MM.1S (cell line): Measurements from ENCODE around the gene KLK2.

ENCODE experiments used
- EZH2 ChIP-seq: fragments of 300-600 bp; sonication (generic); optimal IDR thresholded peaks from 2 replicates; pipeline ENCODE3; 2017; ENCODE audit warnings: low read depth, mild to moderate bottlenecking, antibody characterized with exemption, low read length, mixed read lengths
- TF ChIP-seq, protein P1 (sequence below): fragments of 300-600 bp; sonication (generic); IDR thresholded peaks from 2 replicates; pipeline ENCODE4 v1.5.1; 2016; ENCODE audit warnings: antibody characterized with exemption, low read length, mixed read lengths

DNA sequence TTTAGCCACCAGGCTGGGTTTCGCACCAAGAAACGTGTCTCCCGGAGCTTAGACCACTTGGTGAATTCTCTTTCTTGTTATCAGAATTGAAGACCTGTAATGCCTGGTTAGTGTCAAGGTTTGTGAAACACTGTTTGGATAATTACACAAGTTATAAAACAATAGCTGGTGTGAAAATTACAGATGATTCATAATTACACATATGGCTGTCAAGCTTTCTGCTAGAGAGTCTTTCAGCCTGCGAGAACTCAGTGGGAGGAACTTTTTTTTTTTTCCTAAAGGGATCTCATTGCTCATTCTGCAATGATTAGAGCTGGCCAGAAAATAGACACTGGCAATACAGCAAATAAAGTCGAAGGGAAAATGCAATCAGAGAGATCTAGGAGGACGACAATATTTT, 51.3 kb downstream of the KLK2 start:
- no peak for TF ChIP-seq EZH2
- TF ChIP-seq, protein P1, sequence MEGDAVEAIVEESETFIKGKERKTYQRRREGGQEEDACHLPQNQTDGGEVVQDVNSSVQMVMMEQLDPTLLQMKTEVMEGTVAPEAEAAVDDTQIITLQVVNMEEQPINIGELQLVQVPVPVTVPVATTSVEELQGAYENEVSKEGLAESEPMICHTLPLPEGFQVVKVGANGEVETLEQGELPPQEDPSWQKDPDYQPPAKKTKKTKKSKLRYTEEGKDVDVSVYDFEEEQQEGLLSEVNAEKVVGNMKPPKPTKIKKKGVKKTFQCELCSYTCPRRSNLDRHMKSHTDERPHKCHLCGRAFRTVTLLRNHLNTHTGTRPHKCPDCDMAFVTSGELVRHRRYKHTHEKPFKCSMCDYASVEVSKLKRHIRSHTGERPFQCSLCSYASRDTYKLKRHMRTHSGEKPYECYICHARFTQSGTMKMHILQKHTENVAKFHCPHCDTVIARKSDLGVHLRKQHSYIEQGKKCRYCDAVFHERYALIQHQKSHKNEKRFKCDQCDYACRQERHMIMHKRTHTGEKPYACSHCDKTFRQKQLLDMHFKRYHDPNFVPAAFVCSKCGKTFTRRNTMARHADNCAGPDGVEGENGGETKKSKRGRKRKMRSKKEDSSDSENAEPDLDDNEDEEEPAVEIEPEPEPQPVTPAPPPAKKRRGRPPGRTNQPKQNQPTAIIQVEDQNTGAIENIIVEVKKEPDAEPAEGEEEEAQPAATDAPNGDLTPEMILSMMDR = no peak
